HCT116 (cell line): ENCODE measurements around the gene MTRR. TPM values are rescaled to one million over a fixed set of nuclear protein-coding genes. Genes with fewer than 3 reads are reported as not detected.

ENCODE experiments used
- ATAC-seq: fragments of 200-7000 bp; cut with Tn5 transposase; 2 replicates; pipeline ENCODE4 v1.9.1; 2020; ENCODE audit warnings: mild to moderate bottlenecking, moderate library complexity
- BruUV-seq: library from RNA; stranded (reverse); fragments of 400-500 nt; replicated peaks from 2 replicates; lab custom pipeline; 2021; lab: Mats Ljungman, UMichigan
- CTCF ChIA-PET: fragments of 300-600 bp; sonication (Branson Sonifier 250); formaldehyde crosslinking; loops from one replicate; lab custom pipeline; 2021; ENCODE audit warnings: antibody characterized with exemption; lab: Charles Lee
- POLR2A ChIA-PET: fragments of 300-600, 350-600 bp; sonication (Branson Sonifier 250); formaldehyde crosslinking; loops from one replicate; lab custom pipeline; 2021; ENCODE audit warnings: antibody characterized with exemption; lab: Charles Lee
- RAD21 ChIA-PET, 2 experiments: fragments of 300-600 bp; sonication (Branson Sonifier 250); formaldehyde crosslinking; loops; one replicate each; lab custom pipeline; 2023; ENCODE audit warnings: low total read pairs in 2 of 2; ENCODE audit not compliant: uncharacterized antibody in 2 of 2, unreplicated experiment in 2 of 2, low non-redundant PET in 1 of 2; lab: Charles Lee
- DNase-seq: peaks from one replicate; pipeline ENCODE4 v3.0.0-alpha.2; 2010; ENCODE audit warnings: low read depth, low spot score
- H2AFZ ChIP-seq: fragments of 200-600 bp; shearing (Covaris generic), sonication (generic); 2 replicates; pipeline ENCODE4 v1.6.1; 2017; ENCODE audit warnings: low read depth, mixed run types, mixed read lengths, antibody characterized with exemption, low read length; ENCODE audit not compliant: poor library complexity, severe bottlenecking
- H3K27ac ChIP-seq: 2 replicates; pipeline ENCODE4 v1.5.1; 2012; ENCODE audit warnings: low read depth, low read length
- H3K27me3 ChIP-seq: fragments of 200-600 bp; sonication (generic); 2 replicates; pipeline ENCODE4 v1.6.1; 2016; ENCODE audit warnings: mixed run types, low read length, mixed read lengths; ENCODE audit not compliant: insufficient read depth
- H3K36me3 ChIP-seq, 2 experiments: fragments of 200-500 bp in 1 of 2; fragments of 200-600 bp in 1 of 2; sonication (Bioruptor generic) in 1 of 2; sonication (generic) in 1 of 2; 2 replicates each; pipeline versions ENCODE4 v1.5.1 to v1.6.1; 2014 to 2016; ENCODE audit warnings: low read length in 2 of 2, inconsistent platforms in 1 of 2, mixed read lengths in 1 of 2, mixed run types in 1 of 2; ENCODE audit not compliant: insufficient read depth in 2 of 2, control insufficient read depth in 1 of 2
- H3K4me1 ChIP-seq, 2 experiments: fragments of 200-600 bp in 1 of 2; sonication (generic) in 1 of 2; 2 replicates each; pipeline versions ENCODE4 v1.5.1 to v1.6.1; 2012 to 2017; ENCODE audit warnings: low read length in 2 of 2, inconsistent platforms in 1 of 2, mild to moderate bottlenecking in 1 of 2, mixed read lengths in 1 of 2, mixed run types in 1 of 2, moderate library complexity in 1 of 2; ENCODE audit not compliant: insufficient read depth in 2 of 2, control insufficient read depth in 1 of 2
- H3K4me2 ChIP-seq: fragments of 200-600 bp; sonication (generic); 2 replicates; pipeline ENCODE4 v1.6.1; 2017; ENCODE audit warnings: mixed run types, low read length, mixed read lengths
- H3K4me3 ChIP-seq, 2 experiments: fragments of 200-600 bp in 1 of 2; sonication (generic) in 1 of 2; replicated peaks in 1 of 2; 2 replicates each; pipeline ENCODE4 v1.5.1; 2011 to 2016; ENCODE audit warnings: low read length in 2 of 2, control low read depth in 1 of 2, low read depth in 1 of 2, mild to moderate bottlenecking in 1 of 2, mixed read lengths in 1 of 2, mixed run types in 1 of 2
- H3K79me2 ChIP-seq: fragments of 200-600 bp; sonication (generic); 2 replicates; pipeline ENCODE4 v1.6.1; 2017; ENCODE audit warnings: mild to moderate bottlenecking, mixed run types, low read length, moderate library complexity, mixed read lengths; ENCODE audit not compliant: insufficient read depth
- H3K9ac ChIP-seq: fragments of 200-600 bp; sonication (generic); 2 replicates; pipeline ENCODE4 v1.6.1; 2016; ENCODE audit warnings: low read length, mixed read lengths
- H3K9me2 ChIP-seq: fragments of 200-600 bp; sonication (generic), shearing (Covaris generic); 2 replicates; pipeline ENCODE4 v1.6.1; 2017; ENCODE audit warnings: mixed run types, mild to moderate bottlenecking, moderate library complexity; ENCODE audit not compliant: insufficient read depth
- H3K9me3 ChIP-seq, 2 experiments: fragments of 200-500 bp in 1 of 2; fragments of 200-600 bp in 1 of 2; sonication (Bioruptor generic) in 1 of 2; sonication (generic) in 1 of 2; 2 replicates each; pipeline ENCODE4 v1.6.1; 2014 to 2017; ENCODE audit warnings: low read length in 2 of 2, mixed read lengths in 2 of 2, inconsistent platforms in 1 of 2, low read depth in 1 of 2, mild to moderate bottlenecking in 1 of 2, mixed run types in 1 of 2, moderate library complexity in 1 of 2; ENCODE audit not compliant: control insufficient read depth in 1 of 2, insufficient read depth in 1 of 2
- H4K20me1 ChIP-seq: fragments of 200-600 bp; sonication (generic), shearing (Covaris generic); 2 replicates; pipeline ENCODE4 v1.6.1; 2017; ENCODE audit warnings: mixed run types, mild to moderate bottlenecking, moderate library complexity; ENCODE audit not compliant: insufficient read depth
- CEBPB ChIP-seq: IDR thresholded peaks from 2 replicates; pipeline ENCODE4 v1.6.1; 2012; ENCODE audit warnings: low read depth
- CTCF ChIP-seq, 3 experiments: fragments of 200-600 bp in 1 of 3; sonication (generic) in 1 of 3; IDR thresholded peaks in 2 of 3; conservative IDR thresholded peaks in 1 of 3; 2 replicates each; pipeline ENCODE4 v1.5.1; 2012 to 2017; ENCODE audit warnings: low read depth in 2 of 3, low read length in 2 of 3, antibody characterized with exemption in 1 of 3, borderline replicate concordance in 1 of 3, control low read depth in 1 of 3, mild to moderate bottlenecking in 1 of 3, mixed read lengths in 1 of 3, mixed run types in 1 of 3, moderate library complexity in 1 of 3; ENCODE audit not compliant: insufficient read depth in 1 of 3
- EGR1 ChIP-seq: IDR thresholded peaks from 2 replicates; pipeline ENCODE4 v1.6.1; 2012; ENCODE audit warnings: low read depth
- EZH2 ChIP-seq: fragments of 200-600 bp; sonication (generic); IDR thresholded peaks from 2 replicates; pipeline ENCODE4 v1.6.1; 2017; ENCODE audit warnings: antibody characterized with exemption, mixed run types
- JUND ChIP-seq: IDR thresholded peaks from 2 replicates; pipeline ENCODE4 v1.6.1; 2012
- RAD21 ChIP-seq: IDR thresholded peaks from 2 replicates; pipeline ENCODE4 v1.6.1; 2012; ENCODE audit warnings: low read depth, mild to moderate bottlenecking
- REST ChIP-seq: IDR thresholded peaks from 2 replicates; pipeline ENCODE4 v1.6.1; 2012; ENCODE audit warnings: low read depth
- SP1 ChIP-seq: IDR thresholded peaks from 2 replicates; pipeline ENCODE4 v1.6.1; 2012; ENCODE audit warnings: low read depth
- TCF7L2 ChIP-seq: IDR thresholded peaks from 2 replicates; pipeline ENCODE4 v1.7.0; 2011; ENCODE audit warnings: borderline replicate concordance, inconsistent platforms; ENCODE audit not compliant: insufficient read depth, insufficient read length; ENCODE audit errors: extremely low read depth
- YY1 ChIP-seq: IDR thresholded peaks from 2 replicates; pipeline ENCODE4 v1.6.1; 2011; ENCODE audit warnings: low read length, low read depth, moderate library complexity, mild to moderate bottlenecking; ENCODE audit not compliant: insufficient replicate concordance; ENCODE audit errors: extremely low read depth
- intact Hi-C: fragments of 100-400 bp; cut with micrococcal nuclease; formaldehyde crosslinking; loops from 2 replicates; pipeline ENCODE4 v1.10.0; 2022
- total RNA-seq: library from RNA; stranded (reverse); gene quantifications from one replicate; pipeline ENCODE4 v1.2.1, GENCODE V29; 2021; ENCODE audit not compliant: unreplicated experiment
- TF ChIP-seq, protein P1 (sequence below): IDR thresholded peaks from 2 replicates; pipeline ENCODE4 v1.6.1; 2012
- TF ChIP-seq, protein P2 (sequence below): IDR thresholded peaks from 2 replicates; pipeline ENCODE4 v1.6.1; 2011; ENCODE audit warnings: mild to moderate bottlenecking, low read length, moderate library complexity; ENCODE audit not compliant: insufficient replicate concordance; ENCODE audit errors: extremely low read depth
- TF ChIP-seq, protein P3 (sequence below): IDR thresholded peaks from 2 replicates; pipeline ENCODE4 v1.6.1; 2012

Gene MTRR
- total RNA-seq, 1 experiment from 2014 or later: 32.5 TPM

DNA sequence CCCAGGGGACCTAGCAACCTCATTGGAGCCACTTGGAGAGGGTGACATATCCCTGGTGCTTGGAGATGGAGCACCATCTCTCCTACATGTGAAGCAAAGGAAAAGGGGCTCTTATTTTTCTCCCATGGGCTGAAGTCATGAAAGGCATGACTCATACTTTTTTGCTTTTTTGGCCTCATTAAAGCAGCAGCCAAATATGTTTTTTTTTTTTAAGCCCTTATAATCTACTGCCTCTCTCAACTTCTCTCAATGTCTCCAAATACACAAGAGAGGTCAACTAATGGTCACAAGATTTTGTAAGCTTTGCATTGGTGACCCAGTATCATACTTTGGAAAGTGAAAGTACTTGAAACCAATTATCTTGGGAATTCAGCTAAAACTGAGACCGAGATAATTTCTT is 16.4 kb upstream of the MTRR start:
- no peak for DNase-seq
- H3K4me3 ChIP-seq: no peak overlapping the region
- ChIA-PET RAD21 (no interaction called here), CTCF (no interaction called here), POLR2A (no interaction called here)
- H3K36me3 ChIP-seq: no peaks in the 10 kb centered on the region
- H3K9me3 ChIP-seq: no peaks in the 10 kb centered on the region
- H4K20me1 ChIP-seq: no peaks in the 10 kb centered on the region
- BruUV-seq: no TSS peak
- no peak overlapping the region for H3K4me2 ChIP-seq
- no peak overlapping the region for H3K27ac ChIP-seq
- H2AFZ ChIP-seq: no peak overlapping the region
- no peaks in the 10 kb centered on the region for H3K4me1 ChIP-seq
- intact Hi-C loops: no loop called here
- H3K9ac ChIP-seq: no peak overlapping the region
- H3K27me3 ChIP-seq: no peaks in the 10 kb centered on the region
- no peak for ATAC-seq
- no peaks in the 10 kb centered on the region for H3K79me2 ChIP-seq
- H3K9me2 ChIP-seq: no peaks in the 10 kb centered on the region
- no peak for TF ChIP-seq EGR1

DNA sequence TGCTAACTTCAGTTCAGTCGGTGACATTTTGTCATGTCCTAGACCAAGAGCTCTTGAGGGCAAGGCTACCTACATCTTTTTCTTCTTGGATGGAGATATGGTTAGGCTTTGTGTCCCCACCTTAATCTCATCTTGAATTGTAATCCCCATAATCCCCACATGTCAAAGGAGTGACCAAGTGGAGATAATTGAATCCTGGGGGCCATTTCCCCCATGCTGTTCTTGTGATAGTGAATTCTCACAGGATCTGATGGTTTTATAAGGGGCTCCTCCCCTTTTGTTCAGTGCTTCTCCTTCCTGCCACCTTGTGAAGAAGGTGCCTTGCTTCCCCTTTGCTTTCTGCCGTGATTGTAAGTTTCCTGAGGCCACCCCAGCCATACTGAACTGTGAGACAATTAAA is 16.0 kb upstream of the MTRR start:
- H4K20me1 ChIP-seq: no peaks in the 10 kb centered on the region
- no peaks in the 10 kb centered on the region for H3K36me3 ChIP-seq
- DNase-seq (no peak), ATAC-seq (no peak)
- no peak overlapping the region for H3K9ac ChIP-seq
- CTCF ChIA-PET: no interaction called here
- no peak overlapping the region for H3K27ac ChIP-seq
- no peak overlapping the region for H3K4me2 ChIP-seq
- POLR2A ChIA-PET: no interaction called here
- RAD21 ChIA-PET: no interaction called here
- no peaks in the 10 kb centered on the region for H3K79me2 ChIP-seq
- intact Hi-C loops: no loop called here
- H3K9me2 ChIP-seq: no peaks in the 10 kb centered on the region
- BruUV-seq: no TSS peak
- no peaks in the 10 kb centered on the region for H3K4me1 ChIP-seq
- H2AFZ ChIP-seq: no peak overlapping the region
- H3K9me3 ChIP-seq: no peaks in the 10 kb centered on the region
- H3K4me3 ChIP-seq: no peak overlapping the region
- no peaks in the 10 kb centered on the region for H3K27me3 ChIP-seq
- TF ChIP-seq, protein P1, sequence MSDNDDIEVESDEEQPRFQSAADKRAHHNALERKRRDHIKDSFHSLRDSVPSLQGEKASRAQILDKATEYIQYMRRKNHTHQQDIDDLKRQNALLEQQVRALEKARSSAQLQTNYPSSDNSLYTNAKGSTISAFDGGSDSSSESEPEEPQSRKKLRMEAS: no peak
- TF ChIP-seq EZH2 (no peak), CEBPB (no peak), JUND (no peak), RAD21 (no peak), TCF7L2 (no peak), CTCF (IDR thresholded peaks at IDR 0.05 in 2 of 3, conservative IDR thresholded peaks at IDR 0.05 in 1 of 3; ENCODE audit: borderline replicate concordance in 1 of 3, insufficient read depth in 1 of 3, low read depth in 2 of 3, low read length in 2 of 3) (no peak), REST (no peak), SP1 (no peak), YY1 (no peak)
- TF ChIP-seq, protein P2, sequence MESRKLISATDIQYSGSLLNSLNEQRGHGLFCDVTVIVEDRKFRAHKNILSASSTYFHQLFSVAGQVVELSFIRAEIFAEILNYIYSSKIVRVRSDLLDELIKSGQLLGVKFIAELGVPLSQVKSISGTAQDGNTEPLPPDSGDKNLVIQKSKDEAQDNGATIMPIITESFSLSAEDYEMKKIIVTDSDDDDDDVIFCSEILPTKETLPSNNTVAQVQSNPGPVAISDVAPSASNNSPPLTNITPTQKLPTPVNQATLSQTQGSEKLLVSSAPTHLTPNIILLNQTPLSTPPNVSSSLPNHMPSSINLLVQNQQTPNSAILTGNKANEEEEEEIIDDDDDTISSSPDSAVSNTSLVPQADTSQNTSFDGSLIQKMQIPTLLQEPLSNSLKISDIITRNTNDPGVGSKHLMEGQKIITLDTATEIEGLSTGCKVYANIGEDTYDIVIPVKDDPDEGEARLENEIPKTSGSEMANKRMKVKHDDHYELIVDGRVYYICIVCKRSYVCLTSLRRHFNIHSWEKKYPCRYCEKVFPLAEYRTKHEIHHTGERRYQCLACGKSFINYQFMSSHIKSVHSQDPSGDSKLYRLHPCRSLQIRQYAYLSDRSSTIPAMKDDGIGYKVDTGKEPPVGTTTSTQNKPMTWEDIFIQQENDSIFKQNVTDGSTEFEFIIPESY: no peak
- TF ChIP-seq, protein P3, sequence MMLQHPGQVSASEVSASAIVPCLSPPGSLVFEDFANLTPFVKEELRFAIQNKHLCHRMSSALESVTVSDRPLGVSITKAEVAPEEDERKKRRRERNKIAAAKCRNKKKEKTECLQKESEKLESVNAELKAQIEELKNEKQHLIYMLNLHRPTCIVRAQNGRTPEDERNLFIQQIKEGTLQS: no peak
